Measurements from ENCODE around the gene CNGA4.

Gene CNGA4

DNA sequence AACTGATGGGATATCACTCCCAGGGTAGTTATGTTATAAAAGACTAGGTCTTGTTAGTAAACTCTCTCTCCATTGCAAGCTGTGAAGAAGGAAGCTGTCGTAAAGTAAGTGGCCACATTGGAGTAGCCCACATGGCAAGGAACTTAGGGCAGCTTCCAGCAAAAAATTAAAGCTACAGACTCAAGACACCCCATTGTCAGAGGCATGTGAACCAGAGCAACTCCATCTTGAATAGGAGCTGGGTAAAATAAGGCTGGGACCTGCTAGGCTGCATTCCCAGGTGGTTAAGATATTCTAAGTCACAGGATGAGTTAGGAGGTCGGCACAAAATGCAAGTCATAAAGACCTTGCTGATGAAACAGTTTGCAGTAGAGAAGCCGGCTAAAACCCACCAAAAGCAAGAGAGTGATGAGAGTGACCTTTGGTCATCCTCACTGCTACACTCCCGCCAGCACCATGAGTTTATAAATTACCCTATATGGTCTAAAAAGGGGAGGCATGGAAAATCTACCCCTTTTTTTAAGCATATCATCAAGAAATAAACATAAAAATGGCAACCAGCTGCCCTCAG, 44.6 kb downstream of the CNGA4 start:
- no peak overlapping the region for H3K27ac ChIP-seq
- TF ChIP-seq, protein P1, sequence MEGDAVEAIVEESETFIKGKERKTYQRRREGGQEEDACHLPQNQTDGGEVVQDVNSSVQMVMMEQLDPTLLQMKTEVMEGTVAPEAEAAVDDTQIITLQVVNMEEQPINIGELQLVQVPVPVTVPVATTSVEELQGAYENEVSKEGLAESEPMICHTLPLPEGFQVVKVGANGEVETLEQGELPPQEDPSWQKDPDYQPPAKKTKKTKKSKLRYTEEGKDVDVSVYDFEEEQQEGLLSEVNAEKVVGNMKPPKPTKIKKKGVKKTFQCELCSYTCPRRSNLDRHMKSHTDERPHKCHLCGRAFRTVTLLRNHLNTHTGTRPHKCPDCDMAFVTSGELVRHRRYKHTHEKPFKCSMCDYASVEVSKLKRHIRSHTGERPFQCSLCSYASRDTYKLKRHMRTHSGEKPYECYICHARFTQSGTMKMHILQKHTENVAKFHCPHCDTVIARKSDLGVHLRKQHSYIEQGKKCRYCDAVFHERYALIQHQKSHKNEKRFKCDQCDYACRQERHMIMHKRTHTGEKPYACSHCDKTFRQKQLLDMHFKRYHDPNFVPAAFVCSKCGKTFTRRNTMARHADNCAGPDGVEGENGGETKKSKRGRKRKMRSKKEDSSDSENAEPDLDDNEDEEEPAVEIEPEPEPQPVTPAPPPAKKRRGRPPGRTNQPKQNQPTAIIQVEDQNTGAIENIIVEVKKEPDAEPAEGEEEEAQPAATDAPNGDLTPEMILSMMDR (conservative IDR thresholded peaks at IDR 0.05), result no peak

DNA sequence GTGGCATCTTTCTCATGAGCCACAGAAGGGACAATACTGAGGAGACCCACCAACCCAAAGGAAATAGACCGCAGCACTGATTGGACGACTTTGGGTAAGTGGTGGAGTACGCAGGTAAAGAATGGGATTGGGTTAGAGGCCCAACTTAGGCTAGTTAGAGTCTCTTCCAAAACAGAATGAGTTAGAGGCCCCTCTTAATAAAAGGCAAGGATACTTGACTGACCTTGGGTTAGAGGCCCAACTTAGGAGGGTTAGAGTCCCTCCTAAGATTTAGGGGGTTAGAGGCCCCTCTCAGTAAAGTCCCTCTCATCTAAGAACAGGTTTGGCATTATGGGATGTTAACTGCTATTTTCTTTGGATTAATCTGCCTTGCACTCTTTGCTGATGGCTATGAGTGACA, 45.4 kb downstream of the CNGA4 start:
- TF ChIP-seq, protein P1 (conservative IDR thresholded peaks at IDR 0.05), result no peak
- no peak overlapping the region for H3K27ac ChIP-seq

DNA sequence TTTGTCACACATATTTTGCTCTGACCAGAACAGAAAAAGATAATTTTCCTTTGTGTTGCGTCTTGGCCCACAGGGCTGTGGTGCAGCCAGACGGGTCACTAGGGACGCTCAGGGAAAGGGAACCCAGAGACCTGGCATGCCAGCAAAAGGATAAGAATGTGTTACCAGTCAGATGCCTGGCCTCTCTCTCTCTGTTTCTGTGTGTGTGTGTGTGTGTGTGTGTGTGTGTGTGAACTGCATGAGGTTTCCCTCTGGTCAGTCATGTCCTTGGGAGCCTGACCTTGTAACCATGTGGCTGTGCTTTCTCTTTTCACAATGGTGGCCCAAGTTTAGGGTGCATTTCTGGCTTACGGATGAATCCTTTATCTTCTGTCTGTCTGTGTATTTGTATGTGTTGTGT, 46.1 kb downstream of the CNGA4 start:
- TF ChIP-seq, protein P1 (conservative IDR thresholded peaks at IDR 0.05), result no peak
- H3K27ac ChIP-seq, result no peak overlapping the region
